M059J (cell line): ENCODE data around the gene KRTAP5-4. TPM values are rescaled to one million over a fixed set of nuclear protein-coding genes. Genes with fewer than 3 reads are reported as not detected.

Experiments used
- DNase-seq: peaks from one replicate; pipeline ENCODE4 v3.0.0-alpha.2; 2012; ENCODE audit warnings: low read depth
- total RNA-seq: library from RNA; depleted of rRNA; stranded (reverse); fragments of >200 nt; shearing (Covaris generic); gene quantifications from 2 replicates; pipeline ENCODE4 v1.2.3, GENCODE V29; 2014; rRNA removed

KRTAP5-4 gene
- total RNA-seq, 1 experiment from 2014 or later = not detected

DNA sequence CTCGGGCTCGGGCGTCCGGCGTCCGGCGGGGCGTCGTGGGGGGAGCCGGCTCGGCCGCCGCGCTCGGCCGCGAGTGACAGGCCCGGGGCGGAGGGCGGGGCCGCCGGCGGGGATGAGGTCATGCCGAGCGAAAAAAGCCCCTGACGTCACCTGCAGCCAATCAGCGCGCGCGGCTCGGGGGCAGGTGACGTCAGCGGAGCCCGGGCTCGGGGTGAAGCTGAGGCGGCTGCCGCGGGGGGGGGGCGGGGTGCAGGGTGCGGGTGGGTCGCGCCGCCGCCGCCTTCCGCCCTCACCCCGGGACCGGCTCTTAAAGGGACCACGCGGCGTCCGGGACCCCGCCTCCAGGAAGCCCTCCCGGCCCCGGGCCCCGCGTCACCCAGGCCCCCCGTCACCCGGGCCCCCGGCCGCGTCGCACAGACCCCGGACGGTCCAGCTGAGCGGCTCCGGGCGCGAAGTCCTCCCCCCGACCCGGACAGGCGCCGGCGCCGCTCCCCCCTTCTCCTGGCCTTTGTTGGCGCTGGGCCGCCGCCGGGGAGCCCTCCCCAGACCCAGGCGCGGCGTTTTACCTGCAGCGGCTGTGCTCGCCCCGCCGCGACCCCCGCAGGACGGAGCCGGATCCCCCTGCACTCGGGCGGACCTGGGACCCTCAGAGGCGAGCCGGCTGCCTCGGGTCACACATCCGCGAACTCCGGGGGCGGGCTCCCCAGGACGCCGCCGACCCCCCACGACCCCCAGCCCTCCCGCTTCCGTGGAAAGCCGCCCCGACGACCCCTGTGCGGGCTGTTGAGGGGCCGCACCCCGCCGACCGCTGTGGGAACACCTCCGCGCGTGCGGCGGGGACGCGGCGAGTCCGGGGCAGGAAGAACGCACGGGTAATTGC is 49.5 kb downstream of the KRTAP5-4 start, which contains the start of gene DUSP8:
TSS of gene DUSP8 (minus strand) at position 75 of the 880 bp plus-strand sequence. CDS start 6,445 bp downstream, outside the sequence.
- peak; percentile 80 for DNase-seq

DNA sequence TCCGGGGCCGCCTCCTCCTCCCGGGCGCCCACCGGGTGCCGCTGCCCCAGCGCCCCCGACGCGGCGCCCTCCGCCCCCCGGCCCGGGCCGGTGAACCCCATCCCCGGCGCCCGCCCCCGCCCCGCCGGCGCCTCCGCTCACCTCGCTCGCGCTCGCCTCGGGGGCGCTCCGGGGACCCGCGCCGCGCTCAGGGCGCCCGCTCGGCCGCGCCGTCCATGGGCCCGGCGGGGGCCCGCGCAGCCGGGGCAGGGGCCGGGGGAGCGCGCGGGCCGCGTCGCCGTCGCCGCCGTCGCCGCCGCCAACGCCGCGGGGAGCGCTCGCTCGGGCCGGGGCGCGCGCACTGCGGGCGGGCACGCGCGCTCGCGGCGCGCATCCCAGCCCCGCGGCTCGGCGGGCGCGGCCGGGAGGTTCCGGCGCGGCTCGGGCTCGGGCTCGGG is 50.2 kb downstream of the KRTAP5-4 start:
- no peak for DNase-seq

Other genes with a start within 250 kb of the KRTAP5-4 start
- gene BRSK2, start 232.2 kb downstream of the KRTAP5-4 start, total RNA-seq = 0.44 TPM in 1 of 2 replicates, not detected in the other
- 9.5 and 21.3 TPM in 2 replicates for gene MOB2, start 135.4 kb downstream of the KRTAP5-4 start, total RNA-seq
- gene DUSP8, start 49.9 kb downstream of the KRTAP5-4 start, total RNA-seq = 1.2 and 3.5 TPM in 2 replicates
- gene KRTAP5-1, start 36.9 kb downstream of the KRTAP5-4 start, total RNA-seq = not detected in 2 replicates
- gene KRTAP5-2, start 23.8 kb downstream of the KRTAP5-4 start, total RNA-seq = not detected in 2 replicates
- gene KRTAP5-3, start 13.7 kb downstream of the KRTAP5-4 start, total RNA-seq = not detected in 2 replicates
- not detected in 2 replicates for gene KRTAP5-5, start 7.6 kb upstream of the KRTAP5-4 start, total RNA-seq
- not detected in 2 replicates for gene KRTAP5-6, start 75.1 kb upstream of the KRTAP5-4 start, total RNA-seq
- gene IFITM10, start 128.5 kb upstream of the KRTAP5-4 start, total RNA-seq = 2.7 and 11.4 TPM in 2 replicates
- 974 and 1,095 TPM in 2 replicates for gene CTSD, start 141.8 kb upstream of the KRTAP5-4 start, total RNA-seq
- not detected in 2 replicates for gene SYT8, start 212.9 kb upstream of the KRTAP5-4 start, total RNA-seq
- gene TNNI2, start 216.8 kb upstream of the KRTAP5-4 start, total RNA-seq = not detected in 2 replicates
- gene LSP1, start 230.9 kb upstream of the KRTAP5-4 start, total RNA-seq = 1.8 and 4.0 TPM in 2 replicates